GM12891 (cell line): ENCODE measurements around the gene HAPLN1.

Experiments
- PAX5 ChIP-seq: IDR thresholded peaks from 2 replicates; pipeline ENCODE4 v1.6.1; 2011; ENCODE audit warnings: low read length, moderate library complexity, mild to moderate bottlenecking; ENCODE audit not compliant: insufficient read depth, severe bottlenecking
- POLR2A ChIP-seq: IDR thresholded peaks from 2 replicates; pipeline ENCODE4 v1.6.1; 2011; ENCODE audit warnings: low read depth, low read length, control low read depth
- POU2F2 ChIP-seq: IDR thresholded peaks from 2 replicates; pipeline ENCODE4 v1.6.1; 2011; ENCODE audit warnings: low read depth, mild to moderate bottlenecking, control low read depth, low read length, moderate library complexity
- SPI1 ChIP-seq: IDR thresholded peaks from 2 replicates; pipeline ENCODE4 v1.6.1; 2011; ENCODE audit warnings: low read depth, low read length, control low read depth
- TAF1 ChIP-seq: IDR thresholded peaks from 2 replicates; pipeline ENCODE4 v1.6.1; 2011; ENCODE audit warnings: low read depth, low read length, control low read depth

- TF ChIP-seq POLR2A (no peak), TAF1 (no peak), POU2F2 (no peak), SPI1 (no peak), PAX5 (no peak)
Observed at GRCh38 chr5:83628360-83628759, 92.3 kb downstream of the HAPLN1 start.
